Retinal pigment epithelial cell (primary cell): Measurements from ENCODE around the gene CLTB.
A peak's percentile ranks its signal among the peaks of the same experiment; 100 is the strongest.

Experiments
- DNase-seq: peaks from one replicate; pipeline ENCODE4 v3.0.0-alpha.2; 2010; ENCODE audit warnings: low read depth
- H3K4me3 ChIP-seq: 2 replicates; pipeline ENCODE4 v1.5.1; 2011; ENCODE audit warnings: mild to moderate bottlenecking, low read length, control low read depth, moderate library complexity
- TF ChIP-seq, protein P1 (sequence below): conservative IDR thresholded peaks from 2 replicates; pipeline ENCODE4 v1.5.1; 2011; ENCODE audit warnings: low read depth, low read length, control low read depth, inconsistent platforms

CLTB gene

DNA sequence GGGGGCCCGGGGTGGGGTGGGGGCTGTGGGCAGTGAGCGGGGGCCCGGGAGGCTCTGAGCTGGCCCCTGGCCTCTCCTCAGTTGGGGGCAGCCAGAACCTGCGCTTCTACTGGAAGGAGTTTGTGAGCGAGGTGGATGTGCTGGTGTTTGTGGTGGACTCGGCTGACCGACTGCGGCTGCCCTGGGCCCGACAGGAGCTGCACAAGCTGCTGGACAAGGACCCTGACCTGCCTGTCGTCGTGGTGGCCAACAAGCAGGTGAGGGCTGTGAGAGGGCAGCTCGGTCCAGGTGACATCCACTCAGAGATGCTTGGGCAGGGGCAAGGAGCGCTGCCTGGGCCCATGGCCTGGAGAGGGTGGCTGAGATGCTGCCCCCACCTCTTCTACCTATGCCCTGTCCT is 47.6 kb downstream of the CLTB start:
- TF ChIP-seq, protein P1, sequence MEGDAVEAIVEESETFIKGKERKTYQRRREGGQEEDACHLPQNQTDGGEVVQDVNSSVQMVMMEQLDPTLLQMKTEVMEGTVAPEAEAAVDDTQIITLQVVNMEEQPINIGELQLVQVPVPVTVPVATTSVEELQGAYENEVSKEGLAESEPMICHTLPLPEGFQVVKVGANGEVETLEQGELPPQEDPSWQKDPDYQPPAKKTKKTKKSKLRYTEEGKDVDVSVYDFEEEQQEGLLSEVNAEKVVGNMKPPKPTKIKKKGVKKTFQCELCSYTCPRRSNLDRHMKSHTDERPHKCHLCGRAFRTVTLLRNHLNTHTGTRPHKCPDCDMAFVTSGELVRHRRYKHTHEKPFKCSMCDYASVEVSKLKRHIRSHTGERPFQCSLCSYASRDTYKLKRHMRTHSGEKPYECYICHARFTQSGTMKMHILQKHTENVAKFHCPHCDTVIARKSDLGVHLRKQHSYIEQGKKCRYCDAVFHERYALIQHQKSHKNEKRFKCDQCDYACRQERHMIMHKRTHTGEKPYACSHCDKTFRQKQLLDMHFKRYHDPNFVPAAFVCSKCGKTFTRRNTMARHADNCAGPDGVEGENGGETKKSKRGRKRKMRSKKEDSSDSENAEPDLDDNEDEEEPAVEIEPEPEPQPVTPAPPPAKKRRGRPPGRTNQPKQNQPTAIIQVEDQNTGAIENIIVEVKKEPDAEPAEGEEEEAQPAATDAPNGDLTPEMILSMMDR = no peak
- no peak overlapping the region for H3K4me3 ChIP-seq
- DNase-seq = no peak

DNA sequence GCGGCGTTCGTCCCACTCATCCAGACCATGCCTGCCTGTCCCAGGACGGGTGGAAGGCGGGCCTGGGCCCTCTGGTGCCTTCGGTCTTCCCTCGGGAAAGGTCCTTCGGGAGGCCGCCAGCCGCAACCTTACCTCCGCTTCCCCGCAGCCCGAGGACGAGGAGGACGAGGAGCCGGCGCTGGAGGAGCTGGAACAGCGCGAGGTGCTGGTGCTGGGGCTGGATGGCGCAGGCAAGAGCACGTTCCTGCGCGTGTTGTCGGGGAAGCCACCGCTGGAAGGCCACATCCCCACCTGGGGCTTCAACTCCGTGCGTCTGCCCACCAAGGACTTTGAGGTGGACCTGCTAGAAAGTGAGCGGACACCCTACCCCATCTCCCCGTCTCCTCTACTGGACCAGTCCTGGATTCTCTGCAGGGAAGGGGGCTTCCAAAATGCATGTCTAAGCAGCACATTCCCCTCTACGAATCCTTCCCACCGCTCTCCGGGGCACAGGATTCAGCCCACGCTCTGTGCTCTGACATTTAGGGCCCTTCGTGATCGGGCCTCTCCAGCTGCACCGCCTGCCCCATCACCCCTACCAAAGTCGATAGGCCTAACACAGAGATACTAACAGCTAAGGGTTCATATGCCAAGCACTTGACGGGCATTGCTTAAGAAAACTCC is 50.0 kb downstream of the CLTB start:
- no peak for DNase-seq
- peak overlapping the region; percentile 56 for H3K4me3 ChIP-seq
- TF ChIP-seq, protein P1 = no peak

DNA sequence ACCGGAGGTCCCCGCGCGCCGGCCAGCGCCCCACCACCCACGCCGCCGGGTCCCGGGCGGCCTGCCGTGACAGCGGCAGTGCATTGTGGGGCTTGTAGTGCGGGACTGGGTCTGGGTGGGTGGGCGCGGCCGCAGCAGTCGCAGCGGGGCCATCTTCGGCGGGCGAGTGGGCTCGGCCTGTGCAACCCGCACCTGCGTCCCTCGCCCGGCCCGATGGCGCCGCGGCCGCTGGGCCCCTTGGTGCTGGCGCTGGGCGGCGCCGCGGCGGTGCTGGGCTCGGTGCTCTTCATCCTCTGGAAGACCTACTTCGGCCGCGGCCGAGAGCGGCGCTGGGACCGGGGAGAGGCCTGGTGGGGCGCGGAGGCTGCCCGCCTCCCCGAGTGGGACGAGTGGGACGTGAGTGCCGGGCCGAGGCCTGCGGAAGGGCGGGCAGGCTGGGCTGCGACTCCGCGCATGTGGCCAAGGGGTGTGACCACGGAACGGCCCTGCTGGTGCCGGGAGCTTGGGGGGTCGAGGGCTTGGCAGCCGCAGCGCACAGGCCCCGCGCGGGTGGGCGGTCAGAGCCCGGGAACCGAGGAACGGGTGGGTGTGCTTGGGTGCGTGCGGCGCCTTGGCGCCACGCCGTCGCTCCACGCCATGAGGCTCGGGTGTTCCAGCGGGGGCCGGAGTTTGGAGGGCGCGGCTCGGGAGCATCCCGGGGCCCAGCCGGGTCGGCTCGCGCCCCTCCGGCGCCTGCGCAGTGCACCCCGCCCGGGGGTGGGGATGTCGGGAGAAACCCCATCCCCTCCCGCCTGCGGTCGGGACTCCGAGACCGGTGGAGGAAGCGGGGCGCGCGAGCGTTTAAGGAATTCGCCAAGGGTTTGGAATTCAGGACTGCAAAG is 50.7 kb downstream of the CLTB start, which contains the start of gene ARL10:
Gene ARL10 (plus strand): TSS at position 137 of the 881 bp plus-strand sequence. CDS start 77 bp downstream, at position 214.
- DNase-seq = no peak
- TF ChIP-seq, protein P1 = no peak
- H3K4me3 ChIP-seq = peak within 1 kb of the TSS; percentile 56

DNA sequence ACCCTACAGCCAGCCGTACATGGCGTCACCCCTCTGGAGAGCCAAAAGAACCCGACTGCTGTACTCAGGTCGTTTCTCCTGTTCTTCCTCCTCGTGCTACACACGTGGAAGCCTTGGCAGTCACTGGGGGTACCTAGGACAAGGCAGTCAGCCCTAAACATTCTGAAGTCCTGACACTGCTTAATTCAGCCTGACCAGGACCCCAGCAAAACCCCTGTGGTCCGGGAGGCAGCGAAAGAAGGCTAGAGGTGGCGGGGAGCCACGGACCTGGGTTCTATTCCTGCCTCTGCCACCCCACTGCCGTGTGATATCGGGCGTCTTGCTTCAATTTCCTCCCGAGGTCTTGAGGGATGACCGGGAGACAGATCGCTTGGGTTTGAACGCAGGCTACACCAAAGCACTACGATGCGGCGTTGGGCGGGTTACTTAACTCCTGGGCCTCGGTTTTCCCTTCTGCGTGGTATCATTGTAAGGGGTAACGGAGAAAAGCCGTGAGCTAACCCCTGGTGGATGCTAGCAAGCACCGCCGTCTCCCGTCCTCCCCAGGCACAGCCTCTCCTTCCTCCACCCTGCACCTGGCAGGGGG is 51.5 kb downstream of the CLTB start:
- H3K4me3 ChIP-seq = peak overlapping the region; percentile 56
- TF ChIP-seq, protein P1 = no peak
- no peak for DNase-seq

DNA sequence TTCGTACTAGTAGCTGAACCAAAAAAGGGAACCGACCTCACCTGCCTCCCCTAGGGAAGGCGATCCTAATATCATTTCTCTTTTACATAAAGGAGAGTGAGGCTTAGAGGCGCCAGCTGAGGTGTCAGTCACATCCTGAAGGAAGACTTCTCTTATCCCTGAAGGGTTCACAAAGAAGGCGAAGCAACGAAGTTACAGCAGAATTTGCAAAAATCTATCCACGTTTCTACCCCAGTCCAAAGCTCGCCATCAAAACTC is 54.2 kb downstream of the CLTB start:
- peak overlapping the region; percentile 94 for H3K4me3 ChIP-seq
- DNase-seq = no peak
- TF ChIP-seq, protein P1 = no peak

DNA sequence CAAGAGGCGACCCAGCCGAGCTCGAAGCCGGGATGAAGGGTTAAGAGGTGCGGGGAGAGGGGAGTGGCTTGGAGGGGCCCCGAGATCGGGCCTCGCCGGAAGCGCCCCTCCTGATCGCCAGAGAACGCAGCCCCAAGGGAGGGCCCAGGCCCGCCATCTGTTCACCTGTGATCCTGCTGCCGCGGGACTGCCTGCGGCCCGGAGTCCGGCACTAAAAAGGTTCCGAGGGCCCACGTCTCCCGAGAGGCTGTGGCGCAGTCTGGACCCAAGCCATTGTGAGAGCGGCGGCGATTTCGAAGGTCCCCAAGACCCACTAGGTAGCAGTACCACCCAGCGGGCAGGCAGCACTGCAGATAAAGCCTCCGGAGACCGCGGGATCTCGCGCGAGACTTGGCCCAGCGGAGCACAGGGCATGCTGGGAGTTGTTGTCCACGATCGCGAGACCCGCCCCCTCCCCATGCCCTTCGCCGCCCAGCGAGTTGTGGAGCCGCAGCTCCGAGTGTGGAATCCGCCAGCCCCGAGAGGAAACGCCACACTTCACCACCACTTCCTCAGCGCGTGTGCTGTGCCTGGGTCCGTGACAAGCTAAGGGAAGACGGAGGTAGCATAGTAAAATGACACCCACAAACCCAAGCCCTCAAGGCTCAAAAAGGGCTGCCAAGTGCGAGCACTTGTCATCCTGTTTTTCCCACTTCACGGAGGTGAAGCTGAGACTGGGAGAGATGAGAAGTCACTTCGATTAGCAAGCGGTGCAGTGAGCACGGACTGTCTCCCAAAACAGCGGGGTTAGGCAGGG is 54.7 kb downstream of the CLTB start, which contains the start of gene KIAA1191:
Gene KIAA1191 (minus strand): TSS at position 328 of the 796 bp plus-strand sequence. CDS start 2,256 bp downstream, outside the sequence.
- H3K4me3 ChIP-seq = peak within 1 kb of the TSS; percentile 94
- peak; percentile 60 for DNase-seq
- TF ChIP-seq, protein P1 = peak; percentile 15
